CD4-positive, alpha-beta T cell treated with Interleukin-21 for 1 hour (primary cell): ENCODE data around the gene LRCH3.

Source experiments
- DNase-seq: peaks from one replicate; pipeline ENCODE4 v3.0.0-alpha.2; 2020

LRCH3 gene

DNA sequence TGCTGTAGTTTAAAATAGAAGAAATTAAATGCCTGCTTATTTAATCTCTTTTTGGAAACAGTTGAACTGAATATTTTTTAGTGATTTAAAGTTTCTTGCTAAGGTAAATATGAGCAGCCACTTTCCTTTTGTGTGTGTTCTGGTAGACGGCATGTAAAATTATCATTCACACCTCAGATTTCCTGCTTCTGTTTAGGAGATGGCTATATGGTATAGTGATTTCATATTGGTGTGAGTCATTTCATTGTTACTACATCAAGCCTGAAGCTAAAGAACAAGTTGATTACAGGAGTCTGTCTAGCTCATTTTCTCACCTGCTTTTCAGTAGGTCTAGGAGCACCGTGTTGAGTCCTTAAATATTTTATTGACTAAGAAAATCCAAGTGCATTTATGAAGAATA, 2.2 kb downstream of the LRCH3 start:
- DNase-seq = peak; percentile 42

GRCh38 chr3:197794115-197794514, 3.1 kb downstream of the LRCH3 start:
- no peak for DNase-seq

GRCh38 chr3:197795200-197795599, 4.1 kb downstream of the LRCH3 start:
- no peak for DNase-seq

DNA sequence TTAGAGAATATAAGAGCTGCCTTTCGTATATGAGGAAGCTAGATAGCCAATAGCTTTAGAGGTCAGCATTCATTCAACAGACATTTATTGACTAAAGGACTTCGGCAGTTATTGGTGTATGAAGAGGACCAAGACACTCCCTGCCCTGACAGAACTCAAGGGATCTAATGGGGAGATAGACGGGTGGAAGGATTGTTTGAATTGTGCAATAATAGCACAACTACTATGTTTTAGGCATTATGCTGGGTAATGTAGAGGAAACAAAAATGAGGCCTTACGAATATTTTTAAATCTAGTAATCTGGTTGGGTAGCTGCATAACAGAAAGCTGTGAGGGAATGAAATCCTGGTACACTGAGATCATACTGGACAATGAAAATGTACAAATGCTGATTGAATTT, 5.0 kb downstream of the LRCH3 start:
- no peak for DNase-seq

GRCh38 chr3:197798863-197799262, 7.8 kb downstream of the LRCH3 start:
- DNase-seq = no peak

DNA sequence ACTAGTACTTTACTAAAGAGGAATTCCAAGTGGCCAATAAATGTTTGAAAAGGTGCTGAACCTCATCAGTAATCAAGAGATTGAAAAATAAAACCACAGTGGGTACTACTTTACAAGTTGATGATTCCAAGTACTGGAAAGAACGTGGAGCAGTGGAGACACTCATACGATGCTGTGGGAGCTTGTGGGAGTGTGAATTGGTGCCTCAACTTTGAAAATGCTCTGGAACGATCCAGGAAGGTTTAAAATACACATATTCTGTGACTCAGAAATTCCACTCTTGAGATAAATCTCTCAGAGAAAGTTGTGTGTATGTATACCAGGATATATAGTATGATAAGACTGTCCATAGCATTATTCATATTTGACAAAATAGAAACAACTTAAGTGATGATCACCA, 9.3 kb downstream of the LRCH3 start:
- DNase-seq = no peak

- DNase-seq = peak; percentile 49
These were observed 11.1 kb downstream of the LRCH3 start for GRCh38 chr3:197801891-197802778.

- peak; percentile 14 for DNase-seq
These were observed 11.9 kb downstream of the LRCH3 start for GRCh38 chr3:197802779-197803459.

DNA sequence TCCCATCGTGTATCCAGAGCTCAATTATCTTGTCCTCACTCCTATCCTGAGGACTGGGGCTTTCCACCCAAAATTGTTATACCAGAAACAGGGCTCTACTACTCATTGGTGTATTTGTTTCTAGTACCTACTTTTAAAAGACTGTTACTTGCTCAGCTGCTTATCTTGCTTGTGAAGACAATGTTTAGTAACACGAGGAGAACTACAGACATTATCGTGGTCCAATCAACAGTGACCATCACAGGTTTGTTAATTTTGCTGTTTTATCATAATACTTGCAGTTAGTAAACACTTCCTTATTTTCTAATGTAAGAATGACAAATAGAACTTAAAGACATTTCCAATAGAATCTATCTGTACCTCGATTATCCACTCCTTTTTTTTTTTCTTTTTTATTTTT, 13.5 kb downstream of the LRCH3 start:
- no peak for DNase-seq

DNA sequence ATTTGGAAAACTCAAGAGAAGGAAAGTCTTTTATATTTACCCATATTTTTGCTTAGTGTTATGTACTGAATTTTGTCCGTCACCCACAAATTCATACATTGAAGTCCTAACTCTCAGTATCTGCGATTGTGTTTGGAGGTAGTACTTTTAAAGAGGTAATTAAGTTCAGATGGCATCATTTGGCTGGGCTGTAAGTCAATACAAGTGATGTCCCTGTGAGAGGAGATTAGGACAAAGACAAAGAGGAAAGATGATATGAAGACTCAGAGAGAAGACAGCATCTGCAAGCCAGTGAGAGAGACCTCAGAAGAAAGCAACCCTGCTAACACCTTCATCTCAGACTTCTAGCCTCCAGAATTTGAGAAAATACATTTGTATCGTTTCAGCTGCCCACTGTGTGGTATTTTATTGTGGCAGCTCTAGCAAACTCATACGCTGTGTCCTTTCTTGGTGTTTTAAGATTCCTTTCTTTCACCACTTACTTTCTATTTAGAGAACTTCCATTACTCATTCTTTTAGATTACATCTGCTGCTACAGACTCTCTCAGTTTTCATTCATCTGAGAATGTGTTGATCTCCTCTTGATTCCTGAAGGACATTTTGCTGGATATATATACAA, 17.0 kb downstream of the LRCH3 start:
- DNase-seq = no peak

DNA sequence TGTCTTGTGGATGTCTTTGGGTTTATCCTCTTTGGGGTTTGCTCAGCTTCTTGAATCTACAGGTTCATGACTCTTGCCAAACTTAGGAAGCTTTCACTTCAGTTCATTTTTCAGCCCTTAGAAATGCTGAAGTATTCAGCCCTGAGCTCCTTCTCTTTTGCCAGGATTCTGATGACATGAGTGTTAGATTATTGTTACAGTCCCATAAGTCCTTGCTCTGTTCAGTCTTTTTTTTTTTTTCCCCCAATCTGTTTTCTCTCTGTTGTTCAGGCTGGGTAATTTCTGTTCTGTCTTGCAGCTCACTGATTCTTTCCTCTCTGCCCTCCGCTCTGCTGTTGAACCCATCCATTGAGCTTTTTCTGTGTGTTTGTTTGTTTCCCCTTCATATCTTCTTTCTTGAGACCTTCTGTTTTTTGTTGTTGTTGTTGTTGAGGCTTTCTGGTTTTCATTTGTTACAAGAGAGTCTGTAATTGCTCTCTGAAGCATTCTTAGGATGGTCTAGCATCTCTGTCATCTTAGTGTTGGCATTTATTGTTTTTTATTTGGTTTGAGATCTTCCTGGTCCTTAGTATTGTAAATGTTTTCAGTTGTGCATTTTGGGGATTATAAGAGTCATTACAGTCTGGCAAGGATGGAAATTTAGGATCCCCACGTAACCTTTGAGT, 18.4 kb downstream of the LRCH3 start:
- DNase-seq = no peak

DNA sequence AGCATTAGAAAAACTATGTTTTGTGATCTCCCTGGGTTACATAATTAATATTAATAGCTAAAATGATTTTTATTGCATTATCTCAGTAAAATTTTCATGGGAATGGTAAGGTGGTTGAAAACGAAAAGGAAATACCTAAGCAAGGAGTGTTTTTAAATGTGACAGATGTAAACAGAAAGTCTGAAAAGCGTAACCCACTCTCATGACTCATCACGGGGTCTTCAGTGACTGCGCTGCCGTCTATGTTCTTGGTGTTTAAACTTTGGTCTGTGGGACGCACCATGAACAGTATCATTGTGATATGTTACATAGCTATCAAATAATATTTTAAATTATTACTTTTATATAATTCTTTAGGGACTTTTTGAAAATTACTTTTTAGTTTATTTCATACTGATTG, 19.8 kb downstream of the LRCH3 start:
- no peak for DNase-seq

DNA sequence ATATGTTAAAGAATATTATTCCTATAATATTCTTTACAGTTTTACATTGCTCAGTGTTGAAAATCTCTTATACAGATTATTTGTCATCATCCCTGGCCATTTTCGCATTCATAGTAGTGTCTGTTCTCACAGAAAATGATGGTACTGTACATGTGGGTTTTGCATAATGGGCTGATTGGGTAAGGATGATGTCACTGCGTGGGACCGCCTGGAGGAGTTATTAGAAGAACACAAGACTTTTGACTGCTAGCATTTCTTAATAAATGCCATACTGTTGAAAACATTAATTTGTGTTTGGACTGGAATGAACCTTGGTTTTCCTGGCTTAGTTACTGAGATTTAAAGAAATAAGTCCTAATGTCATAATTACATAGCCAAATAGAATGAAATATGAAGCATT, 20.3 kb downstream of the LRCH3 start:
- DNase-seq = no peak

DNA sequence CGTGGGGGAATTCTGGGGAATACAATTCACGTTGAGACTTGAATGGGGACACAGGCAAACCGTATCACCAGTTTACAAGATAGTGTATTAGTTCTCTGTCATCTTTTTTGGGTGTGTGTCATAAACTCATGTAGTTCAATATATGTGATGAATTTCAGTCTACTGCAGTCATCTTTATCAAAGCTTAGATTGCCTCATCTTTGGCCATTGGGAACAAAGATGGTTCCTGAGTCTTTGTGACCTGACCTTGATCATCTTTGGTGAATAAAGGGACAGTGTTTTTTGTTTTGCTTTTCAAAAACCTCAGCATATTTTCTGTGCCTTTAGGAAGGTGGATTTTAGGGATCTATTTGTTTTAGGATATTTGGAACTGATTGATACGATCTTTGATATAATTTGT, 23.3 kb downstream of the LRCH3 start:
- DNase-seq = no peak

DNA sequence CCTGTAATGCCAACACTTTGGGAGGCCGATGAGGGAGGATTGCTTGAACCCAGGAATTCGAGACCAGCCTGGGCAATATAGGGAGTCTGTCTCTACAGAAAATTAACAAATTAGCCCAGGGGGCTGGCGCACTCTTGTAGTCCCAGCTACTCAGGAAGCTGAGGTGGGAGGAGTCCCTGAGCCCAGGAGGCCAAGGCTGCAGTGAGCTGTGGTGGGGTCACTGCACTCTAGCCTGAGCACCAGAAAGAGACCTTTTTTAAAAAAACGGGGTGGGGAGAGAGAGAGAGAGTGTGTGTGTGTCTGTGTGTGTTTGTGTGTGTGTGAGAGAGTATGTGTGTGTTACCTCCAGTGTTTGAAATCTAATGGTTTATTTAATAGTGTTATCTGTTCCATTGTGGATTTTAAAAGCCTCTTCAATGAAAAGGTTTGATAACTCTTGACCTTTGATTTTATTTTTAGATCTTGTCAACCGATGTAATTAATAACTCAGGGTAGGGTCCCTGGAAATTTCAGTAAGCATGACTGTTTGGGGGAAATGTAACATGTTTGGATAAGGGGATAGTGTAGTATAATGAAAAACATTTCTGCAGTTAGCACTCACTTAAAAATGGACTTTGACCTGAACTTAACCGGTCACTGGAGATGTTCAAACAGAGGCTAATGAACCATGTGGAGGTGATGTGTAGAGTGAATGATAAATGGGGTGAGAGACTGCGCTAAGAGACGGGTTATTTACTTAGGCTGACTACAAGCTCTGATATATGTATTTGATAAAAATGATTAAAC, 29.7 kb downstream of the LRCH3 start:
- no peak for DNase-seq

GRCh38 chr3:197829397-197830045, 38.5 kb downstream of the LRCH3 start:
- DNase-seq = no peak

GRCh38 chr3:197830308-197830966, 39.4 kb downstream of the LRCH3 start:
- no peak for DNase-seq

DNA sequence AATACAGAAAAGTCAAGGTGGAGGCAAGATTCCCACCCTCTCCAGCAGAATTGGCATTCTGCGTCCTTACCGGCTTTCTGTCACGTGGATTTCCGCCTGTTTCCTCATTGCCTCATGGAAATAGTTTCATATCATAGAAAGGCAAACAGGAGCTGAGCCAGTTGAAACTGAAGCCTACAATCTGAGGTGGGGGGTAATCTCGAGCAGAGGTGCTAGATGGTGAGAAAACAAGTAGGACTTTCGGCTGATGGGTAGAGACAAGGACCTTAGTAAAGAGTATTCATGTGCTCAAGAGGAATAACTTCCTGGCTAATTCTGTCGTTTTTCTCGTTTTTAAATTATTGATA, 39.9 kb downstream of the LRCH3 start:
- no peak for DNase-seq

DNA sequence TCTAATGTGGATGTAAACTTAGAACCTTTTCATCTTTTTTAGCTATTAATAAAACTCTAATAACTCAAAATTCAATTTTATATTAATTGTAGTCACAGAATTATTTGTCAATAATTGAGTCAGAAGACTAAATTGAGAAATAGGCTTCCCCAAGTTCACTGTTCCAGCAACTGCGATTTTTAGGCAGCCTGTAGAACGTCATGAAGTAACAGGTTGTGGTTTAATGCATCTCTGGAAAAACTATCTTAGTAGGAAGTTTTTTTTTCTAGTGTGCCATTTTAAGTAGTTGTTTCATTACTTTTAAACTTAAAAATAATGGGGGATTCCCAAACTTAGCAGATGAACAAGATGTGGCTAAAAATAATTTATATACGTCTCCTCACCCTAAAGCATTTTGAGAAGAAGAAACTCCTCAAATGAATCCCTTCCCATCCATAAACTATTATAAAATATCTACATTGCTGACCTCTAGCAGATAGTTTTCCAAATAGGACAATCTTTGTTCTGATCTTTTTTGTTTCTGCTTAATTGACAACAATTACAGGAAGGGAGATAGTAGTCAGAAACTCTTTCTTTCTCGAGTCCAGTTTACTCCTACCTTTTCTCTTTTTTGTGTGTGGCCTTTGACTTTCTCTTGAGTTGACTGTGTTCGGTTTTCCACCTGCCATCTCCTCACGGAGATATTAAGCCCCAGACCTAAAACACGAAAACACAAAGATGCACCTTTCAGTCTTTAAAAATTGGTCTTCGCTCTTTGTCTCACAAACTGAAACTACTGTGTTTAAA, 43.1 kb downstream of the LRCH3 start:
- no peak for DNase-seq

DNA sequence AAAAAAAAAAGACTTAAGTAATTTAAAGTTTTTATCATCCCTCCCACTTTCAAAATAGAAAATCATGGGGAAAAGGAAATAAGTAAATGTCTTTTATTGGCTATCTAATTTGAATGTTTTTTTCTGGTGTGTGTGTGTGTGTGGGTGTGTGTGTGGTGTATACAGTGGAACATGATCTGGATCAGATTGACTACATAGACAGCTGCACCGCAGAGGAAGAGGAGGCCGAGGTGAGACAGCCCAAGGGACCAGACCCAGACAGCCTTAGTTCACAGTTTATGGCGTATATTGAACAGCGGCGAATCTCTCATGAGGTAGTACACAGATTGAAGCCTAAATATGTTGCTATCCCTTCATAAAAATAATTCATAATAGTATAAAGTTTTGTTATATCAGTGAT, 44.5 kb downstream of the LRCH3 start:
- no peak for DNase-seq

DNA sequence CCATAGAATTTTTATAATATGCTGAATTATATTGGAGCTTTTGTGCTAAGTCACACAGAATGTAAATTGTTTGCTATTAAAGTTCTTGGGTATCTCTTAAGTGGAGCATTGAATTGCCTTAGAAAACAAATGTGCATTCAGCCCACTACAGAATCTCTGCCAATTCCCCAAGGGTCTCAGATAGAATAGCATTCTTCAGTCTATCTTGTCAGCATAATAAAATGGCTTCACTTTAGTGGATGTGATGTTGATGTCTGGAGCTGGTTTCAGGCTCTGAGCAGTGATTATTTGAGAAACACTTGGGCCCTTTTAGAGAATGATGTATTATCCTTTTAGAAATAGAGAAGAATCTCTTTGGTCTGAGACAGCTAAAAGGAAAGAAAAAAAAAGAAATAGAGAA, 45.2 kb downstream of the LRCH3 start:
- no peak for DNase-seq
